ENCODE measurements around the gene BCAR3. TPM values are rescaled to one million over a fixed set of nuclear protein-coding genes. Genes with fewer than 3 reads are reported as not detected.

Gene BCAR3
- total and polyA plus RNA-seq, 2 of the 4 experiments (the other 2 are of a cell fraction) = 41.4 to 46.4 TPM

DNA sequence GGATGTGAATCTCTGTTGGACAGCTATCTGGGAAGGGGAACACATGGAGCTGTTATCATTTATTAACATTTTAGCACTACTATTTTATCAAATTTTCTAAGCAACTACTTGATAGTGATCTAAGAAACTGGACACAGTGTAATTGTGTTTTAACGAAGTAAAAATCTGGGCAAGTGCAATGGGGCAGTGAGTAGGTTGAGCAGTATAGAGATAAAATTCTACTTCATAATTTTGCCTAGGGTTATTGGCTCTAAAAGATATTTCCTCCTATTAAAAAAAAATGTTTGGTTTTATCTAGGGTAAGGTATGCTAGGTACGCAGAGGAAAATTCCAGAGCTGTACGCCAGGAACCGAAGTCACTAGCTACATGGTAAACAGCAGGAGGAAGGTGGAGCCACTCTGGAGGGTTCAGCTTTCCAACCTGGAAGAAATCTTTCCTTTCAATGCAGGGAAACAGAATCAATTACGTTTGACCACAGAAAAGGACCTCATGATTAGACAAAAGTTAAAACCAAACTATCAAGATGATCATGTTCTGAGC is 43.3 kb downstream of the BCAR3 start:
- CTCF ChIA-PET = interaction anchor here (1.2 to 1.3 kb wide), 2 partner anchors 9 to 175 kb away, joined by 3 to 5 read pairs; no protein-coding TSS in a partner anchor
- H3K4me2 ChIP-seq (ENCODE audit: low read depth, low read length) = no peak overlapping the region
- TF ChIP-seq, protein P1, sequence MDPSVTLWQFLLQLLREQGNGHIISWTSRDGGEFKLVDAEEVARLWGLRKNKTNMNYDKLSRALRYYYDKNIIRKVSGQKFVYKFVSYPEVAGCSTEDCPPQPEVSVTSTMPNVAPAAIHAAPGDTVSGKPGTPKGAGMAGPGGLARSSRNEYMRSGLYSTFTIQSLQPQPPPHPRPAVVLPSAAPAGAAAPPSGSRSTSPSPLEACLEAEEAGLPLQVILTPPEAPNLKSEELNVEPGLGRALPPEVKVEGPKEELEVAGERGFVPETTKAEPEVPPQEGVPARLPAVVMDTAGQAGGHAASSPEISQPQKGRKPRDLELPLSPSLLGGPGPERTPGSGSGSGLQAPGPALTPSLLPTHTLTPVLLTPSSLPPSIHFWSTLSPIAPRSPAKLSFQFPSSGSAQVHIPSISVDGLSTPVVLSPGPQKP (IDR thresholded peaks at IDR 0.05; ENCODE audit: borderline replicate concordance, low read depth, low read length) = no peak
- TF ChIP-seq, protein P2, sequence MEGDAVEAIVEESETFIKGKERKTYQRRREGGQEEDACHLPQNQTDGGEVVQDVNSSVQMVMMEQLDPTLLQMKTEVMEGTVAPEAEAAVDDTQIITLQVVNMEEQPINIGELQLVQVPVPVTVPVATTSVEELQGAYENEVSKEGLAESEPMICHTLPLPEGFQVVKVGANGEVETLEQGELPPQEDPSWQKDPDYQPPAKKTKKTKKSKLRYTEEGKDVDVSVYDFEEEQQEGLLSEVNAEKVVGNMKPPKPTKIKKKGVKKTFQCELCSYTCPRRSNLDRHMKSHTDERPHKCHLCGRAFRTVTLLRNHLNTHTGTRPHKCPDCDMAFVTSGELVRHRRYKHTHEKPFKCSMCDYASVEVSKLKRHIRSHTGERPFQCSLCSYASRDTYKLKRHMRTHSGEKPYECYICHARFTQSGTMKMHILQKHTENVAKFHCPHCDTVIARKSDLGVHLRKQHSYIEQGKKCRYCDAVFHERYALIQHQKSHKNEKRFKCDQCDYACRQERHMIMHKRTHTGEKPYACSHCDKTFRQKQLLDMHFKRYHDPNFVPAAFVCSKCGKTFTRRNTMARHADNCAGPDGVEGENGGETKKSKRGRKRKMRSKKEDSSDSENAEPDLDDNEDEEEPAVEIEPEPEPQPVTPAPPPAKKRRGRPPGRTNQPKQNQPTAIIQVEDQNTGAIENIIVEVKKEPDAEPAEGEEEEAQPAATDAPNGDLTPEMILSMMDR (conservative IDR thresholded peaks at IDR 0.05; ENCODE audit: low read depth, low read length) = no peak
- no peak for TF ChIP-seq MAZ (IDR thresholded peaks at IDR 0.05; ENCODE audit: borderline replicate concordance, low read depth, low read length)
- no peak for TF ChIP-seq RFX5 (IDR thresholded peaks at IDR 0.05; ENCODE audit: low read depth, low read length)
- TF ChIP-seq MXI1 (IDR thresholded peaks at IDR 0.05; ENCODE audit: borderline replicate concordance, low read depth, low read length) = no peak
- TF ChIP-seq RAD21 (IDR thresholded peaks at IDR 0.05; ENCODE audit: low read length) = no peak
- TF ChIP-seq MAFK (IDR thresholded peaks at IDR 0.05; ENCODE audit: low read depth, low read length) = no peak
- no peak for TF ChIP-seq NFE2L2 (IDR thresholded peaks at IDR 0.05; ENCODE audit: low read depth, low read length)
- TF ChIP-seq POLR2A (IDR thresholded peaks at IDR 0.05; ENCODE audit: low read depth, low read length) = no peak
- TF ChIP-seq RCOR1 (IDR thresholded peaks at IDR 0.05; ENCODE audit: insufficient replicate concordance, low read length) = no peak
- TF ChIP-seq CHD1 (IDR thresholded peaks at IDR 0.05; ENCODE audit: low read depth, low read length) = no peak
- TF ChIP-seq BHLHE40 (IDR thresholded peaks at IDR 0.05; ENCODE audit: low read depth, low read length) = no peak
- TF ChIP-seq SMC3 (IDR thresholded peaks at IDR 0.05; ENCODE audit: low read depth, low read length) = no peak
- no peak for TF ChIP-seq FOS (IDR thresholded peaks at IDR 0.05; ENCODE audit: low read depth, low read length)
- TF ChIP-seq, protein P3, sequence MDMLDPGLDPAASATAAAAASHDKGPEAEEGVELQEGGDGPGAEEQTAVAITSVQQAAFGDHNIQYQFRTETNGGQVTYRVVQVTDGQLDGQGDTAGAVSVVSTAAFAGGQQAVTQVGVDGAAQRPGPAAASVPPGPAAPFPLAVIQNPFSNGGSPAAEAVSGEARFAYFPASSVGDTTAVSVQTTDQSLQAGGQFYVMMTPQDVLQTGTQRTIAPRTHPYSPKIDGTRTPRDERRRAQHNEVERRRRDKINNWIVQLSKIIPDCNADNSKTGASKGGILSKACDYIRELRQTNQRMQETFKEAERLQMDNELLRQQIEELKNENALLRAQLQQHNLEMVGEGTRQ (IDR thresholded peaks at IDR 0.05; ENCODE audit: low read depth, low read length) = no peak
- no peak for TF ChIP-seq CEBPB (IDR thresholded peaks at IDR 0.05; ENCODE audit: low read depth, low read length)
- H2BK20ac ChIP-seq (ENCODE audit: low read depth, low read length) = no peak overlapping the region
- H4K8ac ChIP-seq (ENCODE audit: low read depth in 2 of 2, low read length in 2 of 2) = no peak overlapping the region
- DNase-seq (no peak), ATAC-seq (ENCODE audit: low read depth) (no peak)
- intact Hi-C loops (cut with micrococcal nuclease) (no loop called here), dilution Hi-C loops (cut with HindIII; ENCODE audit: low sequenced_read_pairs, unreplicated experiment) (no loop called here), in situ Hi-C loops (cut with MboI; ENCODE audit: low sequenced_read_pairs) (loop anchor here (5.0 to 10.0 kb wide), 3 partner anchors 34 to 179 kb away; no protein-coding TSS in a partner anchor)
- H3K4me3 ChIP-seq (ENCODE audit: insufficient read depth, low read depth, low read length) = no peak overlapping the region
- no peak overlapping the region for H3K18ac ChIP-seq (ENCODE audit: low read depth, low read length)
- H2BK5ac ChIP-seq (ENCODE audit: low read depth, low read length, poor library complexity, severe bottlenecking) = no peak overlapping the region
- no peak overlapping the region for H3K14ac ChIP-seq (replicated peaks; ENCODE audit: low read depth, low read length)
- peaks cover 21% of the 10 kb centered on the region for H3K36me3 ChIP-seq (ENCODE audit: control insufficient read depth, insufficient read depth, low read length)
- no peak overlapping the region for H4K5ac ChIP-seq (ENCODE audit: low read depth, low read length)
- peaks cover 21% of the 10 kb centered on the region for H4K20me1 ChIP-seq (ENCODE audit: insufficient read depth, low read length)
- H2BK15ac ChIP-seq (ENCODE audit: low read depth, low read length) = no peak overlapping the region
- no peak overlapping the region for H4K91ac ChIP-seq (ENCODE audit: insufficient read depth, low read depth, low read length)
- no peaks in the 10 kb centered on the region for H3K27me3 ChIP-seq (ENCODE audit: control insufficient read depth, insufficient read depth, low read length)
- POLR2A ChIA-PET (ENCODE audit: unreplicated experiment) = no interaction called here
- H3K4me1 ChIP-seq (ENCODE audit: control insufficient read depth, insufficient read depth, low read length) = peaks cover 4% of the 10 kb centered on the region
- H2BK120ac ChIP-seq (ENCODE audit: low read depth, low read length) = no peak overlapping the region
- no peak overlapping the region for H3K56ac ChIP-seq (ENCODE audit: extremely low read depth, insufficient read depth, low read length)
- no CpG with 5 or more reads among the region's 5 CpGs for WGBS, 2 experiments (ENCODE audit: extremely low coverage in 2 of 2, insufficient read length in 1 of 2)
- H2AK5ac ChIP-seq (ENCODE audit: low read depth, low read length) = no peak overlapping the region
- H2AFZ ChIP-seq (replicated peaks; ENCODE audit: low read length, poor library complexity) = no peak overlapping the region
- no TSS peak for BruUV-seq (replicated peaks)
- H3K4ac ChIP-seq (ENCODE audit: low read depth, low read length) = no peak overlapping the region
- peaks cover 26% of the 10 kb centered on the region for H3K9me1 ChIP-seq (ENCODE audit: insufficient read depth, low read length)
- no peak overlapping the region for H2AK9ac ChIP-seq (replicated peaks; ENCODE audit: low read depth, low read length, poor library complexity)
- peaks cover 56 to 89% of the 10 kb centered on the region in 2 experiments for H3K79me1 ChIP-seq (ENCODE audit: low read depth in 1 of 2, low read length in 2 of 2)
- H3K27ac ChIP-seq (ENCODE audit: insufficient read depth, low read length) = no peak overlapping the region
- H3K9ac ChIP-seq (ENCODE audit: low read depth, low read length) = no peak overlapping the region
- H3K9me3 ChIP-seq (ENCODE audit: control insufficient read depth, insufficient read depth, low read length) = no peaks in the 10 kb centered on the region
- H3K23ac ChIP-seq (ENCODE audit: low read depth, low read length) = no peak overlapping the region

Data from IMR-90 (cell line).